ENCODE data around the gene TMED6. TPM values are rescaled to one million over a fixed set of nuclear protein-coding genes. Genes with fewer than 3 reads are reported as not detected.
A peak's percentile ranks its signal among the peaks of the same experiment; 100 is the strongest.

TMED6 gene
- total RNA-seq, 4 donors from 2014 or later = not detected

DNA sequence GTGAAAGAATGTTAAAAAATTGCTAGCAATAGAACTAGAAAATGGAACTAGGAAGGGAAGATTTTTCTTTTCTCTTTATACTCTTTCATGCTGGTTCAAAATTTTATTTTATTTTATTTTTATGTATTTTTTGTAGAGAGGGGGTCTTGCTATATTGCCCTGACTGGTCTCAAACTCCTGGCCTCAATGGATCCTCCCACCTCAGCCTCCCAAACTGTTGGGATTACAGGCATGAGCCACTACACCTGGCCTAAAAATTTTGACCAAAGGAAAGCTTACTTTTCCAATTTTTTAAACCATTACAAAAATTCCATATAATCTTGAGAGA, 44.2 kb upstream of the TMED6 start:
- Histone ChIP-seq H3K9me3 (no peaks in the 10 kb centered on the region), H3K4me3 (no peak overlapping the region), H3K27ac (peak overlapping the region; percentile 57 to 84 (median 81)), H3K4me1 (peaks cover 6 to 40% (median 30%) of the 10 kb centered on the region in 3 donors), H3K36me3 (no peaks in the 10 kb centered on the region), H3K27me3 (no peaks in the 10 kb centered on the region)
- no peak for TF ChIP-seq POLR2A (IDR thresholded peaks at IDR 0.05)
- TF ChIP-seq, protein P1, sequence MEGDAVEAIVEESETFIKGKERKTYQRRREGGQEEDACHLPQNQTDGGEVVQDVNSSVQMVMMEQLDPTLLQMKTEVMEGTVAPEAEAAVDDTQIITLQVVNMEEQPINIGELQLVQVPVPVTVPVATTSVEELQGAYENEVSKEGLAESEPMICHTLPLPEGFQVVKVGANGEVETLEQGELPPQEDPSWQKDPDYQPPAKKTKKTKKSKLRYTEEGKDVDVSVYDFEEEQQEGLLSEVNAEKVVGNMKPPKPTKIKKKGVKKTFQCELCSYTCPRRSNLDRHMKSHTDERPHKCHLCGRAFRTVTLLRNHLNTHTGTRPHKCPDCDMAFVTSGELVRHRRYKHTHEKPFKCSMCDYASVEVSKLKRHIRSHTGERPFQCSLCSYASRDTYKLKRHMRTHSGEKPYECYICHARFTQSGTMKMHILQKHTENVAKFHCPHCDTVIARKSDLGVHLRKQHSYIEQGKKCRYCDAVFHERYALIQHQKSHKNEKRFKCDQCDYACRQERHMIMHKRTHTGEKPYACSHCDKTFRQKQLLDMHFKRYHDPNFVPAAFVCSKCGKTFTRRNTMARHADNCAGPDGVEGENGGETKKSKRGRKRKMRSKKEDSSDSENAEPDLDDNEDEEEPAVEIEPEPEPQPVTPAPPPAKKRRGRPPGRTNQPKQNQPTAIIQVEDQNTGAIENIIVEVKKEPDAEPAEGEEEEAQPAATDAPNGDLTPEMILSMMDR (IDR thresholded peaks at IDR 0.05) = peak in 2 of 6 experiments; percentile 43 to 75
- DNase-seq = no peak
- intact Hi-C loops (cut with DNase I) = loop anchor here (10.0 kb wide), 1 partner anchor 309 kb away; no protein-coding TSS in a partner anchor

DNA sequence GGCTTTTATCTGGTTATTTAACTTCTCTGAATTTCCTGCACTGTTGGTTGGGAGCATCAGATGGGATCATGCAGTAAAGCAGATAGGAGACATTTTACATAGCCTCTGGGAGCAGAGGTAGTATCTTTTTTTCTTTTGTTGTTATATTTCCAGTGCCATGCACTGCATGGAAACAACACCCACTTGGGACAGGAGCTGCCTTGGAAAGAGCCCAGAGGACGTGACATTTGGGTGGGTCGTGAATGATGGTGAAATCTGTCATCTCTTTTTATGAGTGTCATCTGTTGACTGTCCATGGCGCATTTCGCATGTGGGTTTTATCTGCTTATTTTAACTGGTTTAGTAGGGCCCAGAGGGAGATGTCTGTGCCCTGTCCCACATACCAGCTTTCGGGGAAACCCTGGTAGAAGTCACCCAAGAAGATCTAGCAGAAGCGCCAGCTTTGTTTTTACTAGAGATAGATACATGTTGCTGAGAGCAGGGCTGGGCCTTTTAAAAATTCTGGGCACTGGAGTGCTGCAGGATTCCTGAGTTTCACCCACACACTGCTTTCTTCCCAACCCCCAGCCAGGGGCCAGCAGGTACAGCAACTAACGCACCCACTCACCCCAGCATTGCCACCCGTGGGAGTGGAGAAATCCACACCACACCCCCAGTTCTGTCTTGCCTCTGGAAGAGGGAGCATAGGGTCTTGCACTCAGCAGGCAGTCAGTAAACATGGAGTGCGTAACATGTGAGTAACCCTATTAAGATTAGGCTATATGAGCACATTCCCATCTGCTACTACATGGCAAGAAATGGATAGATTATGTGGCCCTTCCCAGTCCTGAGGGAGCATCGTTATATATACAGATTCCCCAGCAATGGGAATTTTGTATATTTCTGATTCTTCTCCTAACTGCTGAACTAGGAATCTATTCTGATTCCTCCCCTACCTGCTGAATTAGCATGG, 42.6 kb upstream of the TMED6 start:
- Histone ChIP-seq H3K27ac (no peak overlapping the region), H3K4me1 (peaks cover 6 to 34% (median 26%) of the 10 kb centered on the region in 3 donors), H3K27me3 (no peaks in the 10 kb centered on the region), H3K4me3 (no peak overlapping the region), H3K9me3 (no peaks in the 10 kb centered on the region), H3K36me3 (no peaks in the 10 kb centered on the region)
- TF ChIP-seq, protein P1 (IDR thresholded peaks at IDR 0.05) = no peak
- TF ChIP-seq POLR2A (IDR thresholded peaks at IDR 0.05) = no peak
- 82 to 86% methylated on average over 9 to 10 of the region's 10 CpGs for WGBS, 2 donors
- DNase-seq = no peak
- intact Hi-C loops (cut with DNase I) = loop anchor here (10.0 kb wide), 1 partner anchor 311 kb away; no protein-coding TSS in a partner anchor

DNA sequence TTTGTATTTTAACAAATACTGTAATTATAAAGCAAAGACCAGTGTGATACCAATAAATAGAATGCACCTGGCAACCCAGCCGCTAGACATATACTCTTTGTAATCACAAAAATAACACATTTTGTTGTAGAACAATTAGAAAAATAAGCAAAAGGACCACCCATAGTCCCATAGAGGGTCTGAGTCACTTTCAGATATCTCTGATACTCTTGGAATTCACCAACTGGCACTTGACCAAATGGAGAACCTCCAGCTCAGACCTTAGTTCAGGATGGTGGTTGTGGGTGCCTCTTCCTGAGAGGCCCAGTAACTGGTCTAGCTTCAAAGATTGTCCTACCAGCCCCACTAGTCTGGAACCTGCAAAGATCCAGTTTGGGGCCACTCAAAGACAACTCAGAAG, 35.0 kb upstream of the TMED6 start:
- no peak for DNase-seq
- Histone ChIP-seq H3K4me3 (peak overlapping the region in 2 of 4 donors; percentile 65 to 79), H3K27ac (peak overlapping the region in 2 of 4 donors; percentile 92 to 98), H3K9me3 (no peaks in the 10 kb centered on the region), H3K4me1 (peaks cover 0 to 35% (median 10%) of the 10 kb centered on the region in 3 donors), H3K27me3 (no peaks in the 10 kb centered on the region), H3K36me3 (peaks cover 0 to 28% (median 0%) of the 10 kb centered on the region in 3 donors)
- intact Hi-C loops (cut with DNase I) = no loop called here
- 68% methylated on average over 1 of the region's 1 CpG for WGBS, 2 donors
- no peak for TF ChIP-seq POLR2A (IDR thresholded peaks at IDR 0.05)
- TF ChIP-seq, protein P1 (IDR thresholded peaks at IDR 0.05) = no peak

DNA sequence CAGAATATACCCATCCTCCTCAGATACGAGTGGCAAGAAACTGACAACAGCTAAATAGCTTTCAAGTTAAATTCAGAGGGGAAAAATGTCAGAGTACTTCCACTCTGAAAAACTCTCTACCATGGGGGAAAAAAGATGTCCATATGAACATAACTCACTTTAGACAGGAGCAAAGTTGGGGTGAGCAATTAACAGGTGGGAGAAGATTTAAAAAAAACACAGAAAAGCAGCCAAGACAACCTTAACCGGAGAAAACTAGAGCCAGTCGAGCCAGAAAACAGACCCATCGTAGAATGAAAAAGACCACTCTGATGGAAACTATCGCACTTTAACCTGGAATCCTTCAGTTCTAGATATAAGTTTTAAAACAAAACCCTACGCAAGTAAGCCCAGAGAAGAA, 33.4 kb upstream of the TMED6 start:
- Histone ChIP-seq H3K4me3 (peak overlapping the region; percentile 55 to 90 (median 72)), H3K36me3 (peaks cover 0 to 44% (median 0%) of the 10 kb centered on the region in 3 donors), H3K27ac (peak overlapping the region; percentile 92 to 99 (median 96)), H3K9me3 (no peaks in the 10 kb centered on the region), H3K4me1 (peaks cover 0 to 37% (median 10%) of the 10 kb centered on the region in 3 donors), H3K27me3 (no peaks in the 10 kb centered on the region)
- intact Hi-C loops (cut with DNase I) = no loop called here
- no peak for DNase-seq
- TF ChIP-seq POLR2A (IDR thresholded peaks at IDR 0.05) = no peak
- TF ChIP-seq, protein P1 (IDR thresholded peaks at IDR 0.05) = no peak
- 2% methylated on average over 6 of the region's 6 CpGs for WGBS, 2 donors

- DNase-seq = no peak
- H3K4me1 ChIP-seq = peaks cover 0 to 37% (median 10%) of the 10 kb centered on the region in 3 donors
- no peaks in the 10 kb centered on the region for H3K27me3 ChIP-seq
- intact Hi-C loops (cut with DNase I) = no loop called here
- H3K27ac ChIP-seq = no peak overlapping the region
- no peaks in the 10 kb centered on the region for H3K9me3 ChIP-seq
- H3K36me3 ChIP-seq = peaks cover 0 to 70% (median 10%) of the 10 kb centered on the region in 3 donors
- no peak overlapping the region for H3K4me3 ChIP-seq
- 92 to 95% methylated on average over 2 of the region's 2 CpGs for WGBS, 2 donors
- TF ChIP-seq, protein P1 (IDR thresholded peaks at IDR 0.05) = no peak
- no peak for TF ChIP-seq POLR2A (IDR thresholded peaks at IDR 0.05)
These were observed 30.8 kb upstream of the TMED6 start for GRCh38 chr16:69382421-69382820.
